OCI-LY7 (cell line): ENCODE results near the gene RPS15.

Source experiments
- CTCF ChIP-seq: fragments of 200-600 bp; sonication (generic); conservative IDR thresholded peaks from 2 replicates; pipeline ENCODE4 v1.5.1; 2014; ENCODE audit warnings: mild to moderate bottlenecking, antibody characterized with exemption, low read length, moderate library complexity, mixed read lengths
- EZH2phosphoT487 ChIP-seq: fragments of 200-600 bp; sonication (generic); IDR thresholded peaks from 2 replicates; pipeline ENCODE4 v1.6.1; 2018; ENCODE audit warnings: low read depth, borderline replicate concordance, mild to moderate bottlenecking, mixed run types, antibody characterized with exemption, low read length, moderate library complexity, mixed read lengths

GRCh38 chr19:1471515-1472160 lies 33.4 kb downstream of the RPS15 start:
- TF ChIP-seq CTCF (peak; percentile 57), EZH2phosphoT487 (no peak)
